Measurements from ENCODE around the gene TMEM200B.
"Not testable (repeated sequence)": the region's sequence is repeated elsewhere in the genome, so short reads cannot be mapped to it uniquely, and the experiment has no call there.

The TMEM200B gene

DNA sequence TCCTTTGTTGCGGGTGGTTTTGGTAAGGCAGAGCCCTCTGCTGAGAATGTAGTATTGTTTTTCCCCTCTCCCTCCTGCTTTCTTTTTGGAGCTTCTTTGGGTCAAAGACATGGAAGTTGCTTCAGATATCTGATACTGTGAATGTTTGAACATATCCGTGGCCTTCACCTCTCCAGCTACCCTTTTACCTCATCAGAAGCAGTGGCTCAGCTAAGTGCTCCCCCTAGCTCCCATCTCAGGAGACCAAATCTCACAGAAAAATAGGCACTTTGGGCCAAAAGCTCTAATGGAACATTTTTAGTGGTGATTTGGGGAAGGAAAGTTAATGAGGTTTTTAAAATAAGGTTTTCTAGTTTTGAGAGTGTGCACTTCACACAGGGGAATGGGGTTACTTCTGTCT, 6.3 kb downstream of the TMEM200B start:
- peak overlapping the region in 1 of 21 experiments; percentile 7 for H3K27ac ChIP-seq
- H3K4me3 ChIP-seq = no peak overlapping the region

DNA sequence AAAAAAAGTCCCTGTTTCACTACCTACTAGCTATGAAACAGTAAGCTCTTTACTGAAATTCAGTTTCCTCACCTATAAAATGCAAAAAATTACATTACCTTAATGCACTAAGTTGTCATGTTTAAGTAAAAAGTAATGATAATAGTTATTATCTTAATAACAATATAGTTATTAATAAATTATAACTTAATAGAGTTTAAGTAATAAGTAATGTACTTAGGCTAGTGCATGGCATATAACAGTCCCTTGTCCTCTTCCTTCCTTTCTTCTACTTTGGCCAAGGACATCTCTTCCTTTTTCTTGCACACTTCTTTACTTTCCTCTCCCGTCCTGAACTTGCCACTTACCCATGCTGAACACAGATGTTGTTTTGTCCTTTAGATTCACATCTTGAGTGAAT, 9.0 kb downstream of the TMEM200B start:
- Histone ChIP-seq H3K4me3 (no peak overlapping the region), H3K27ac (no peak overlapping the region)

DNA sequence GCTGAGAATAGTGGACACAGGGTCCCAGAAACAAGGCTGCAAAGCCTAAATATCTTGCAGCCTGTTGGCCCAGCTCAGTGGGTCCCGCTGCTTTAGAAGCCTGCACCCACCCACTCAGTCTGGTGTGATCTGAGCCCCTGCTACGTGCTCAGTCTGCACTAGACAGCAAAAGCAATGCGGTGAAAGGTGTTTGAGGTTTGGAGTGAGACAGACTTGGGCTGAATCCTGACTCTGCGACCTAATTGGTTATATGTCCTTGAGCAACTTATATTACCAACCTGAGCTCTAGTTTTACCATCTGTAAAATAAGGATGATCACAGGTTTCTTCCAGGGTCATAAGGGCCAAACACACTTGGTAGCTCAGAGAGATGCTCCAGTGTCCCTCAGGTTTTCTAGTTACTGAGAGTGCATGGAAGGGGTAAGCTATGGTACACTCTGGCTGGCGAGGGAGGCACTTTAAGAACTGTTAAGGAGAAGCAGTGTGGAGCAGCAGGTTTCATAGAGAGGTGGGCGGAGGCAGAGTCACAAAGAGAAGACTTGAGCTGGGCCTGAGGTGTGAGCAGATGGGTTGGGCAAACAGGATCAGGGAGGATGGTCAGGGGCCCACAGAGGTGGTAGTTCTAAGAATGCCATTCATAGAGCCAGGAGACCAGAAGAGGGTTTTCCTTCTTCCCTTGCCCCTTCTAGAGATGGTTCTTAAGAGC, 10.1 kb downstream of the TMEM200B start:
- no peak overlapping the region for H3K27ac ChIP-seq
- H3K4me3 ChIP-seq = no peak overlapping the region

DNA sequence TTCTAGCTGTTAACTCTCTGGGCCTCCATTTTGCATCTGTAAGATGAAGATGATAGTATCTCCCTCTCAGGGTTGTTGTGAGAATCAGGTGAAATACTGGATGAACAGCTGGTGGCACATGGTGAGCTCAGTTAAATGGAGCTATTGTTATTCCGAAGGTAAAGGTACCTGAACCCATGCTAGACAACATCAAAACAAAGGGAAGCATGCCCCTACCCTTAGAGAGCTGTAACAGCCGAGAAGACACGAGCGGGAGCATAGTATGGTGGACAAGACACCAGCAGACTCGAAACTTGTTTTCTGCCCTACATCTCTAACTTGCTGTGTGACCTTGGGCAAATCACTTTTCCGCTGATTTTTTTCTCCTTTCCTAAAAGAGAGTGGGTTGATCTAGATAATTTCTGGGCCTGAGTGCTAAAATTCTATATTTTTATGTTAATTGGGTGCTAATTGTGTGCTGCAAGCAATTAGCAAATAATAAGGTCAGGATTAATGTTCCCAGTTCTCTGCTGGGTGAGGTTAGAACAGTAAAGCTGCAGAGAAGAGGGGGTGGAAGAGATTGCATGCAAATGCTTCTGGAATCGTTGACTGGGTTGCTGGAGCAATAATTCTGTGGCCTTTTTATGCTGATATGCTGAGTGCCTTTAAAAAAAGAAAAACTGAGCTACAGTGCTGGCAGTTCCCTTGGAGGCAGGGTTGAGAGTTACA, 10.8 kb downstream of the TMEM200B start:
- Histone ChIP-seq H3K27ac (no peak overlapping the region), H3K4me3 (no peak overlapping the region)

DNA sequence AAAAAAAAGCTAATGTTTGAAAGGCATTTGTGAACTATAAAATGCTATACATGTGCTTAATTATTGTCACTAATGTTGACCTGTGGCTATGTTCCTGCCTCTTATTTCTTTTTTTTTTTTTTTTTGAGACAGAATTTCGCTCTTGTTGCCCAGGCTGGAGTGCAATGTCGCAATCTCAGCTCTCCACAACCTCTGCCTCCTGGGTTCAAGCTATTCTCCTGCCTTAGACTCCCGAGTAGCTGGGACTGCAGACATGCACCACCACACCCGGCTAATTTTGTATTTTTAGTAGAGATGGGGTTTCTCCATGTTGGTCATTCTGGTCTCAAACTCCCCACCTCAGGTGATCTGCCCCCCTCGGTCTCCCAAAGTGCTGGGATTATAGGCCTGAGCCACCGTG, 15.7 kb downstream of the TMEM200B start:
- H3K27ac ChIP-seq, H3K4me3 ChIP-seq: not testable (repeated sequence)

DNA sequence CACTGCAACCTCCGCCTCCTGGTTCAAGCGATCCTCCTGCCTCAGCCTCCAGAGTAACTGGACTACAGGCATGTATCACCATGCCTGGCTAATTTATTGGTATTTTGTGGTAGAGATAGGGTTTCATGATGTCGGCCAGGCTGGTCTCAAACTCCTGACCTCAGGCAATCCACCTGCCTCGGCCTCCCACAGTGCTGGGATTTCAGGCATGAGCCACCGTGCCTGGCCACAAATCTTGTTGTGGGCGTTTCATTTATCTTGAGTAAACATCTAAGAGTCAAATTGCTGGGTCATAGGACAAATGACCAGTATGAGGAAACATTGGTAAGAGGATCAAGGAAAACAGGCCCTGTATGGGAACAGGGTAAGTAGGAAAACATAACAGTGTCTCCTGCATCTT, 17.9 kb downstream of the TMEM200B start:
- Histone ChIP-seq H3K4me3 (no peak overlapping the region), H3K27ac (no peak overlapping the region)

DNA sequence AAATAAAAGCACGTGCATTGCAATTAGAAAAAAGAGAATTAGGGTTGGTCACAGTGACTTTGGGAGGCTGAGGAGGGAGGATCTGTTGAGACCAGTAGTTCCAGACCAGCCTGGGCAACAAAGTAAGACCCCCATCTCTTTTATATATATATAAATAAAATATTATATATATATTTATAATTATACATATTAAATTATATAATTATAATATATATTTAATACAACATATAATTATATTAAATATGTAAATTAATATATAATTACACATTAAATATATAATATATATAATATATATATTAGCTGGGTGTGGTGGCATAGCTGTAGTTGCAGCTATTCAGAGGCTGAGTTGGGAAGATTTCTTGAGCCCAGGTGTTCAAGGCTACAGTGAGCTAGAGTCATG, 23.2 kb downstream of the TMEM200B start:
- no peak overlapping the region for H3K4me3 ChIP-seq
- no peak overlapping the region for H3K27ac ChIP-seq

DNA sequence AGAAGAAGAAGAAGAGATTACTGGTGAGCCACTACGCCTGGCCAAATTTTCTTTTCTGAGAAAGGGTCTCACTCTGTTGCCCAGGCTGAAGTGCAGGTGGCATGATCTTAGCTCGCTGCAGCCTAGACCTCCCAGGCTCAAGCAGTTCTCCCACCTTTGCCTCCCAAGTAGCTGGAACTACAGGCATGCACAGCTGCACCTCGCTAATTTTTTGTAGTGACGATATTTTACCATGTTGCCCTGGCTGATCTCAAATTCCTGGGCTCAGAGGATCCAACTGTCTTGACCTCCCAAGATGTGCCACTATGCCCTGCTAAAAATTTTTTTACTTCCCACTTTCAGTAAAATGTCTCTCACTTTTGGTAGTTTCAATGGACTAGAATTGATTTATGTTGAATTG, 24.4 kb downstream of the TMEM200B start:
- Histone ChIP-seq H3K27ac (no peak overlapping the region), H3K4me3 (no peak overlapping the region)

DNA sequence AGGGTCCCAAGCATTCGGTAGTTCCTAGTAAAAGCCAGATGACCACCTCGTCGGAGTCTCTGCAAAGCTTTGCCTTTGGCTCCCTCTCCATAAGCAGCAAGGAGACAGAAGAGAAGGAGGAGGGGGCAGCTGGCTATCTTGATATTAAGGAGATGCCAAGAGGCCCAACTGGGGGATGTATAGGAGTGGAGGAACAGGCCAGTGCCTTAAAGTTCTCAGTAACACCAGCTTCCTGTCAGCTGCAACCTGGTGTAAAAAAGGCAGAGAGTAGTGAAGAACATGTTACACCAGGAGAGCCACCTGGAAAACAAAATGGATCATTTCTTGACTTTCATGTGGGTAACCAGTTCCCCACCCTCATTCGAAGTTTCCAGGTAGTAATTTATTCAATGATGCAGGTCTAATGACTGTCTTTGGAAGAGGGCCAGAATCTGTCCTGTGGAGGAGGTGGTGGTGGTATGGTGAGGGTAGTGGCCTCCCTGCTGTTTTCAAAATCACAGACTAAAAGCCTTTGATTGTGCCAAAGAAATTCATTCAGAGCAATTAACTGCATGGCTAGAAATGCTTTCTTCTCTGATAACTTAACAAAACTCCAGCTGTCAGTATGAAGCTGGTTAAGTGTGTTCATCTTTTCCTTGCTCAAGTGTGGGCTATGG, 27.3 kb downstream of the TMEM200B start:
- no peak overlapping the region for H3K4me3 ChIP-seq
- H3K27ac ChIP-seq = no peak overlapping the region

DNA sequence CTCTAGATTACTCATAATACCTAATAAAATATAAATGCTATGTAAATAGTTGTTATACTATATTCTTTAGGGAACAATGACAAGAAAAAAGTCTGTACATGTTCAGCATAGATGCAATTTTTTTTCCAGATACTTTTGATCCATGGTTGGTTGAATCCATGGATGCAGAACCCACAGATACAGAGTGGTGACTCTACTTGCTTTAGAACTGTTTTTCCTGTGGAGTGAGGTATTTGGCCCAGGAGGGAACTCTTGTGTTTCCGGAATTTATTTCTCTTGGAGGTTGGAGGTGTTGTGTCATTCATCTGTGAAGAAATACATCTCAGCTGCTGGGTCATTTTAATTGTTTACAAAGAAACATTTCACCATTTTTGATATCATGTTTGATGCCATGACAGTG, 28.7 kb downstream of the TMEM200B start:
- H3K27ac ChIP-seq = no peak overlapping the region

DNA sequence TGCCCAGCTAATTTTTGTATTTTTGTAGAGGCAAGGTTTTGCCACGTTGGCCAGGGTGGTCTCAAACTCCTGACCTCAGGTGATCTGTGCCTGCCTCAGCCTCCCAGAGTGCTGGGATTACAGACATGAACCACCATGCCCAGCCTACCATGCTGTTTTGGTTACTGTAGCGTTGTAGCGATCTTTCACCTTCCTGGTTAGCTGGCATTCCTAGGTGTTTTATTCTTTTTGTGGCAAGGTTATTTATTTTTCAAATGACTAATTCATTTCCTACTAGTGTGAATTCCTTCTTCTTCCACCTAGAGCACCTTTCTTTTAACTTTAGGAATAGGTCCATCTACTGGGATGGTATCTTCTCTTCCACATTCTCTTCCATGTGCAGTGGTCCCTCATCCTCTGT, 29.3 kb downstream of the TMEM200B start:
- Histone ChIP-seq H3K27ac (no peak overlapping the region), H3K4me3 (no peak overlapping the region)

More for the DNA sequence above, 28.7 kb downstream of the TMEM200B start:
- H3K4me3 ChIP-seq = no peak overlapping the region

DNA sequence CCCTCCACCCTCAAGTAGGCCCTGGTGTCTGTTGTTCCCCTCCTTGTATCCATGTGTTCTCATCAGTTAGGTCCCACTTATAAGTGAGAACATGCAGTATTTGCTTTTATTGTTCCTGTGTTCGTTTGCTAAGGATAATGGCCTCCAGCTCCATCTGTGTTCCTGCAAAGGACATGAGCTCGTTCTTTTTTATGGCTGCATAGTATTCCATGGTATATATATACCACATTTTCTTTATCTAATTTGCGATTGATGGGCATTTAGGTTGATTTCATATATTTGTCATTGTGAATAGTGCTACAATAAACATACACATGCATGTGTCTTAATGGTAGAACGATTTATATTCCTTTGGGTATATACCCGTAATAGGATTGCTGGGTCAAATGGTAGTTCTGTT, 31.0 kb downstream of the TMEM200B start:
- not testable (repeated sequence) for H3K4me3 ChIP-seq, H3K27ac ChIP-seq

DNA sequence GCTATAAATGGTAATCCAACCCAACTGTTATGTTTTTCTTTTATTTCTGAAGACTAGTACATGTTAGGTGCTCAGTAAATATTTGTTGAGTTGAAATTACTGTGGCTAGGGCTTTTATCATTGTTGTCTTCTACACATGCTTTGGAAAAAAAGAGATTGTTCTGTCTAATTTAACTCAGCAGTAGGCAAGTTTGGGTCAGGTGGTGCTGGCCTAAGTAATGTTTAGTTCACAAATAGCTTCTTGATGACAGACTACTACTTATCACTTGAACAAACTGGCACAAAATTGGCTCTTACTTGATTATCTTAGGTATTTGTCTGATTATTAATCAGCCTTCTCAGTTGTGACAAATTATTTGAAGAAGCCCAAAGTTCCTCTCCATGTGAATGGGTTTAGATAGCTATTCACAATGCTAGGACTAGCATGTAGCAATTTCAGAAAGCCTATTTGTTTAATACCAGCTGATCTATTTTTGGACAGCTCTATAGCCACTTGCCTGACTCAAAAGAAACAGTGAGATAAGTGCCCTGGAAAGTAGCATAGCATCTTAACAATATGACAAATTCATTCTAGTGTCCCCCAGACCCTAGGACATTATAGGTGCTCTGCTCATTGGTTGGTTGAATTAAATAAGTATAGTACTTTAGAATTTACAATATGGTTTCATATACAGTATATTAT, 32.6 kb downstream of the TMEM200B start:
- Histone ChIP-seq H3K4me3 (no peak overlapping the region), H3K27ac (no peak overlapping the region)

DNA sequence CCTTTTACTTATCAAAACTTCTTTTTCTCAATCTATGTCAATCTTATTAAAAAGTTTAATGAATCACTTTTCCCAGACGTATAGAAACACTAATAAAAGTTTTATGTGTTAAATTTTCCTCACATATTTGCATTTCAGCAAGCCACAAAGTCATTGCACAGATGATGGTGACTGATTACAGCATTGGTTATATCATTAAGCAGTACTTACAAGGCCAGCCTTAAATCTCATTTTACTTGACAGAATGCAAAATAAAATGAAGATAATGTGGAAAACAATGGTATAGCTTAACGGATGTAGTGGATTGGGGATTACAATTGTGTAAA, 39.5 kb downstream of the TMEM200B start:
- no peak overlapping the region for H3K4me3 ChIP-seq
- H3K27ac ChIP-seq = no peak overlapping the region

DNA sequence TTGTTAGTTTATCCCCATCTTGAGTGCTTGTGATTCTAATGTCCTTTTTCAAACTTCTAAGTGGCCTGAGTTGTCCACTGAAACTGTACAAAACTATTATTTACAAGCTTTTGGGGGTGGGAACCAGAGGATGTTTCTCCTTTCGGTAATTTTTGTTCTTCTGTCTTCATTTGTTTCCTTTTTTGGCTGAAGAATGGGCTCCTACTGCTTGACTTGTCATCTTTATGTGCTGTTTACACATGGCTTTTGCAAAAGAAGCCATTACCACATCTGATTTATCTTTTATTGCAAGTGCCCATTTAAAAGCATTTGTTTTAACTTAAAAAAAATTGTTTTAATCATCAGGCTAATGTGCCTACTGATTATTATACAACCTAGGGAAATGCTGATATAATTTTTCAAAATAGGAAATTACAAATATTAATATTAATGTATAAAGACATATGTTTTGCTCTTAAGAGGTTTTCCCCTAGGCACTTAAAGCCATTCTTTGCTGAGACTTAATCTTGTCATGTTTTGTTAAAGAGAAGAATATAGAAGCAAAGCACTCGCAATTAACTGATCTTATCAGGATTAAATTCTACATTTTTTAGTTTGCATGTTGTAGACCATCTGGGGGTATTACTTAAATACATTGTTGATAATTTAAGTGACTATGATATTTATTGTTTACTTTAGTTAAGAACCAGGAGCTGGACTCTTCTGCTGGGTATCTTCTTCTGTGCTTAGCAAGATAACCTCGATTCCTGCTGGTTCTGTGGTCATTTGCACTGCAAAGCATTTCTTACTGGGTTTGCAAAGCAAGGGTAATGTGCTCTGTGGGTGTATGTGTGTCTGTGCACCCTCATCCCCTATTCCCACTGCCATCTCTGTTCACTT, 40.1 kb downstream of the TMEM200B start:
- no peak overlapping the region for H3K4me3 ChIP-seq
- no peak overlapping the region for H3K27ac ChIP-seq

DNA sequence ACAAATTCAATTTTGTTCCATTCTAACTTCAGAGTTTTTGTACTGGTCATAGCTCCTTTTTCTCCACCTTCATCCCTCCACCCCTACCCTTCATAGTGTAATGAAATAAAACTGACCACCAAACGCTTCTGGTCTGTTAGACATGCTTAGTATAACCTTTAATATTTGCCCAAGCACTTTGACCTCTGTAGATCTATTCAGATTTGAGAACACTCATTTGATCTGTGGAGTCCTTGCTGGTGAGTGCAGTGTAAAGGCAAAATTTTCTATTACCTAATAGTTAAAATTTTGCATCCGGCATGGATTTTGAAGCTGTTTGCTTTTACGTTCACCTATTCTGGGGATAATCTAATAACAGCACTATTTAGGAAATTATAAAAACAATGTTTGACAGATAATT, 41.2 kb downstream of the TMEM200B start:
- no peak overlapping the region for H3K4me3 ChIP-seq
- no peak overlapping the region for H3K27ac ChIP-seq

DNA sequence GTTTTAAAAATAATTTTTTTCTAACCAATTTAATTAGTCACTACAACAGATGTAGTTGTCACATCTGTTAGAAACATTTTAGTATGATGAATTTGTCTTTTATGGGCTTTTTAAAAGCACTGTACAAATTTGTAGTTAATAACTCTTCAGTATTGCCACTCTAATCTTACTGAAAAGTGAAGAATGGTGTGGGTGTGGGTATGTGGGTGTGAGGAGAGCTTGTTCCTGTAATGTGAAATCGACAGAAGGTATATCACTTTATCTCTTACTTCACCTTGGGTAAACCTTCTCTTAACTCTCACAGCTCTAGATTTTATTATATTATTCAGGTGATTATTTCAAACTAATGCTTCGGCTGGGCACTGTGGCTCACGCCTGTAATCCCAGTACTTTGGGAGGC, 42.5 kb downstream of the TMEM200B start:
- H3K27ac ChIP-seq = no peak overlapping the region
- H3K4me3 ChIP-seq = no peak overlapping the region

DNA sequence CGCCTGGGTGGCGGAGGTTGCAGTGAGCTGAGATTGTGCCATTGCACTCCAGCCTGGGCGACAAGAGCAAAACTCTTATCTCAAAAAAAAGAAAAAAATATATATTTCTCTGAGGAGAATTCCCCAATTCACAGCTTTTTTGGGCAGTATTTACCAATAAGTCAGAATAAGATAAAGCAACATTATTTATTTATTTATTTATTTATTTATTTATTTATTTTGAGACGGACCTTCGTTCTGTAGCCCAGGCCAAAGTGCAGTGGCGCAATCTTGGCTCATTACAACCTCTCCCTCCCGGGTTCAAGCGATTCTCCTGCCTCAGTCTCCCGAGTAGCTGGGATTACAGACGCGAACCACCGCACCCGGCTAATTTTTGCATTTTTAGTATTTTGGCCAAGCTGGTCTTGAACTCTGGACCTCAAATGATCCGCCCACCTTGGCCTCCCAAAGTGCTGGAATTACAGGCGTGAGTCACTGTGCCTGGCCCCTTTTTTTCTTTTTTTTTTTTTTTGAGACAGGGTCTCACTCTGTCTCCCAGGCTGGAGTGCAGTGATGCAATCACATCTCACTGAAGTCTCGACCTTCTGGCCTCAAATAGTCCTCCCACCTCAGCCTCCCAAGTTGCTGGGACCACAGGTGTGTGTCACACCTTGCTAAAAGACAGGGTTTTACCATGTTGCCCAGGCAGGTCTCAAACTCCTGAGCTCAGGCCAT, 43.6 kb downstream of the TMEM200B start:
- not testable (repeated sequence) for H3K4me3 ChIP-seq, H3K27ac ChIP-seq

DNA sequence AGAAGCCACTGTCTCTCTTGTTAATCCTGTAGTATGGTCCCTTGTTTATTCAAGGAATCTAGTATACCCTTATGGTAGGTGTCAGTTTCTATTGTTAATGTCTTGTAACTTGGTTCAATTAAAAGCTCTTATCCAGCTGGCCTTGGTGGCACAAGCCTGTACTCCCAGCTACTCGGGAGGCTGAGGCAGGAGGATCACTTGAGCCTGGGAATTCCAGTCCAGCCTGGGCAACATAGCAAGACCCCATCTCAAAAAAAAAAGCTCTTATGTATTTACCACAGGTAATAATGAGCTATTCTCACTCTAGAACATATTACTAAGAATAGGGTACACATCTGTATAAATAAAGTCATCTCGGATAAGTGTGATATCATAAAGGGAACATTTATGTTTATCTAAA, 46.5 kb downstream of the TMEM200B start:
- Histone ChIP-seq H3K4me3 (no peak overlapping the region), H3K27ac (no peak overlapping the region)

Data from skin epidermis (tissue), 12 donors.